H9 (cell line): Measurements from ENCODE around the gene PLXNA4. TPM values are rescaled to one million over a fixed set of nuclear protein-coding genes. Genes with fewer than 3 reads are reported as not detected.

Source experiments
- DNase-seq: peaks from one replicate; pipeline ENCODE4 v3.0.0-alpha.2; 2017
- H2AFZ ChIP-seq: one replicate; pipeline ENCODE4 v1.6.1; 2013; ENCODE audit warnings: mild to moderate bottlenecking, low read length, control low read depth, moderate library complexity
- H2AK5ac ChIP-seq: 2 replicates; pipeline ENCODE4 v1.6.1; 2013; ENCODE audit warnings: low read length, control low read depth, mixed read lengths; ENCODE audit not compliant: insufficient read length
- H2BK120ac ChIP-seq: one replicate; pipeline ENCODE4 v1.6.1; 2013; ENCODE audit warnings: low read depth, mild to moderate bottlenecking, low read length, control low read depth, inconsistent platforms; ENCODE audit not compliant: poor library complexity, severe bottlenecking
- H2BK12ac ChIP-seq: 2 replicates; pipeline ENCODE4 v1.6.1; 2013; ENCODE audit warnings: low read length, control low read depth, mixed read lengths, low read depth; ENCODE audit not compliant: insufficient read length
- H2BK15ac ChIP-seq: 2 replicates; pipeline ENCODE4 v1.6.1; 2013; ENCODE audit warnings: low read depth, low read length, control low read depth
- H2BK20ac ChIP-seq: one replicate; pipeline ENCODE4 v1.6.1; 2013; ENCODE audit warnings: low read depth, mild to moderate bottlenecking, low read length, control low read depth, inconsistent platforms; ENCODE audit not compliant: poor library complexity, severe bottlenecking
- H2BK5ac ChIP-seq: 2 replicates; pipeline ENCODE4 v1.6.1; 2013; ENCODE audit warnings: low read length, control low read depth, mixed read lengths; ENCODE audit not compliant: insufficient read length
- H3K14ac ChIP-seq: 2 replicates; pipeline ENCODE4 v1.6.1; 2013; ENCODE audit warnings: low read length, control low read depth; ENCODE audit not compliant: insufficient read depth
- H3K18ac ChIP-seq: 2 replicates; pipeline ENCODE4 v1.6.1; 2013; ENCODE audit warnings: low read depth, mild to moderate bottlenecking, mixed read lengths, low read length, control low read depth; ENCODE audit not compliant: insufficient read length
- H3K23ac ChIP-seq: 2 replicates; pipeline ENCODE4 v1.6.1; 2013; ENCODE audit warnings: low read length, control low read depth, mixed read lengths, low read depth; ENCODE audit not compliant: insufficient read length
- H3K23me2 ChIP-seq: 2 replicates; pipeline ENCODE4 v1.6.1; 2013; ENCODE audit warnings: low read depth, mild to moderate bottlenecking, mixed read lengths, low read length, control low read depth; ENCODE audit not compliant: insufficient read length, poor library complexity, severe bottlenecking
- H3K27ac ChIP-seq: 2 replicates; pipeline ENCODE4 v1.5.1; 2013; ENCODE audit warnings: low read length, control low read depth, mixed read lengths, low read depth; ENCODE audit not compliant: insufficient read length
- H3K27me3 ChIP-seq: 2 replicates; pipeline ENCODE4 v1.6.1; 2013; ENCODE audit warnings: low read length, control low read depth, inconsistent platforms; ENCODE audit not compliant: insufficient read depth
- H3K4ac ChIP-seq: 2 replicates; pipeline ENCODE4 v1.6.1; 2013; ENCODE audit warnings: low read depth, mild to moderate bottlenecking, control low read depth, inconsistent platforms, low read length, moderate library complexity
- H3K4me1 ChIP-seq: 2 replicates; pipeline ENCODE4 v1.6.1; 2013; ENCODE audit warnings: low read length, control low read depth, inconsistent platforms; ENCODE audit not compliant: insufficient read depth
- H3K4me2 ChIP-seq: 2 replicates; pipeline ENCODE4 v1.6.1; 2013; ENCODE audit warnings: low read length, control low read depth, mixed read lengths; ENCODE audit not compliant: insufficient read length, insufficient read depth
- H3K56ac ChIP-seq: 2 replicates; pipeline ENCODE4 v1.6.1; 2013; ENCODE audit warnings: low read depth, mild to moderate bottlenecking, mixed read lengths, low read length, control low read depth; ENCODE audit not compliant: insufficient read length
- H3K79me1 ChIP-seq: 2 replicates; pipeline ENCODE4 v1.6.1; 2013; ENCODE audit warnings: low read depth, mild to moderate bottlenecking, moderate library complexity, low read length, control low read depth, inconsistent platforms; ENCODE audit not compliant: insufficient read depth, poor library complexity, severe bottlenecking
- H3K79me2 ChIP-seq: 2 replicates; pipeline ENCODE4 v1.6.1; 2013; ENCODE audit warnings: low read length, control low read depth, inconsistent platforms; ENCODE audit not compliant: insufficient read depth
- H3K9ac ChIP-seq: 2 replicates; pipeline ENCODE4 v1.6.1; 2013; ENCODE audit warnings: low read length, control low read depth, mixed read lengths; ENCODE audit not compliant: insufficient read length; ENCODE audit errors: extremely low read depth
- H3K9me3 ChIP-seq: one replicate; pipeline ENCODE4 v1.6.1; 2013; ENCODE audit warnings: low read depth, low read length, inconsistent platforms; ENCODE audit not compliant: control insufficient read depth
- H3T11ph ChIP-seq: one replicate; pipeline ENCODE4 v1.6.1; 2013; ENCODE audit warnings: mild to moderate bottlenecking, low read length, control low read depth, inconsistent platforms
- H4K20me1 ChIP-seq: one replicate; pipeline ENCODE4 v1.6.1; 2013; ENCODE audit not compliant: control insufficient read depth, insufficient read length, insufficient read depth
- H4K5ac ChIP-seq: 2 replicates; pipeline ENCODE4 v1.6.1; 2013; ENCODE audit warnings: low read depth, mild to moderate bottlenecking, mixed read lengths, low read length, control low read depth; ENCODE audit not compliant: insufficient read length
- H4K8ac ChIP-seq: replicated peaks from 2 replicates; pipeline ENCODE4 v1.6.1; 2013; ENCODE audit warnings: low read length, control low read depth, mixed read lengths, low read depth; ENCODE audit not compliant: insufficient read length
- H4K91ac ChIP-seq: 2 replicates; pipeline ENCODE4 v1.6.1; 2013; ENCODE audit warnings: low read depth, mild to moderate bottlenecking, moderate library complexity, mixed read lengths, low read length, control low read depth; ENCODE audit not compliant: insufficient read length
- H3K27ac Mint-ChIP-seq, 3 experiments: 2 replicates in 2 of 3; 3 replicates in 1 of 3; pipeline ENCODE4 v1.8.0; 2020 to 2021; ENCODE audit warnings: mixed read lengths in 3 of 3, mild to moderate bottlenecking in 1 of 3, moderate library complexity in 1 of 3
- H3K27me3 Mint-ChIP-seq: 2 replicates; pipeline ENCODE4 v1.8.0; 2021; ENCODE audit warnings: low read depth, mild to moderate bottlenecking, moderate library complexity, mixed read lengths
- H3K36me3 Mint-ChIP-seq, 3 experiments: 2 replicates in 2 of 3; 3 replicates in 1 of 3; pipeline ENCODE4 v1.8.0; 2020 to 2021; ENCODE audit warnings: low read depth in 3 of 3, mixed read lengths in 3 of 3; ENCODE audit not compliant: insufficient read depth in 1 of 3
- H3K4me1 Mint-ChIP-seq, 2 experiments: 2 replicates each; pipeline ENCODE4 v1.8.0; 2020; ENCODE audit warnings: mixed read lengths in 2 of 2
- H3K4me3 Mint-ChIP-seq, 2 experiments: 2 replicates in 1 of 2; 3 replicates in 1 of 2; pipeline ENCODE4 v1.8.0; 2020 to 2021; ENCODE audit warnings: mild to moderate bottlenecking in 2 of 2, mixed read lengths in 2 of 2, moderate library complexity in 1 of 2
- H3K9me3 Mint-ChIP-seq, 2 experiments: 2 replicates in 1 of 2; 3 replicates in 1 of 2; pipeline ENCODE4 v1.8.0; 2020; ENCODE audit warnings: mild to moderate bottlenecking in 2 of 2, mixed read lengths in 2 of 2, moderate library complexity in 1 of 2
- WGBS: extraction: QIAGEN DNeasy Blood & Tissue Kit; methylation state at CpG from one replicate; pipeline ENCODE4 v1.1.7; 2013; ENCODE audit warnings: missing lambda C conversion rate, low lambda C conversion rate, mixed read lengths; ENCODE audit not compliant: insufficient read length; ENCODE audit errors: extremely low coverage; 5-methylcytosine and 5-hydroxymethylcytosine counted together
- total RNA-seq: library from RNA; stranded (reverse); gene quantifications from 2 replicates; pipeline ENCODE4 v1.2.1, GENCODE V29; 2021
- TF ChIP-seq, protein P1 (sequence below): fragments of 200-600 bp; sonication (generic); conservative IDR thresholded peaks from 3 replicates; pipeline ENCODE4 v1.8.0; 2021; ENCODE audit warnings: antibody characterized with exemption, mild to moderate bottlenecking

Gene PLXNA4
- total RNA-seq, 1 experiment from 2014 or later = 0.35 TPM

DNA sequence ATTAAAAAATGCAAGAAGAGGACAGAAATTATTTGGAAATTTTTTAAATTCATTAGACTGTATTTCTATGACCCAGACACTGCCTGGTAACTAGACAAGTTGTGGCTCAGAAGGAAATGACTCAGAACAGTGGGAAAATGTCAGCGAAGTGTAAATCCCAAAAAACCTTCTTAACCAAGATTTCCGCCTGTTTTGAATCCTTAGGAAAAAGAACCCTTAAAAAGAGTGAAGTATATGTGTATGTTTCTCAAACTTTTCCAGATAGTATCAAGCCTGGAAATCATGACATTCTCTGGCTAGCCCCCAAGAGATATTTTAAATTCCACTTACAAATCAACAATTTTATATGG, 42.7 kb upstream of the PLXNA4 start:
- peaks cover 0 to 2% (median 0%) of the 10 kb centered on the region in 3 experiments; a peak in 2 of 7 replicates for H3K36me3 Mint-ChIP-seq
- Histone ChIP-seq H3K9ac (no peak overlapping the region), H2BK12ac (no peak overlapping the region), H3K4me1 (peaks cover 8% of the 10 kb centered on the region; the same call in 1 of the 2 replicates), H3K27me3 (no peaks in the 10 kb centered on the region), H3K56ac (no peak overlapping the region), H3K4me2 (no peak overlapping the region), H3K4ac (no peak overlapping the region), H2BK15ac (no peak overlapping the region), H3K79me1 (no peaks in the 10 kb centered on the region), H3K14ac (no peak overlapping the region), H4K8ac (no peak overlapping the region), H4K5ac (no peak overlapping the region), H3K27ac (no peak overlapping the region), H2AFZ (no peak overlapping the region), H2AK5ac (no peak overlapping the region), H4K20me1 (no peaks in the 10 kb centered on the region), H2BK120ac (no peak overlapping the region), H3K23me2 (peaks cover 10% of the 10 kb centered on the region), H2BK5ac (no peak overlapping the region), H3K23ac (no peak overlapping the region), H2BK20ac (no peak overlapping the region), H3K18ac (no peak overlapping the region), H3T11ph (no peak overlapping the region), H4K91ac (no peak overlapping the region), H3K79me2 (no peaks in the 10 kb centered on the region; the same call in 1 of the 2 replicates), H3K9me3 (no peaks in the 10 kb centered on the region)
- DNase-seq = no peak
- peaks cover 17 to 30% of the 10 kb centered on the region in 2 experiments for H3K4me1 Mint-ChIP-seq
- peaks cover 13% of the 10 kb centered on the region for H3K27me3 Mint-ChIP-seq
- no CpG with 5 or more reads among the region's 2 CpGs for WGBS
- TF ChIP-seq, protein P1, sequence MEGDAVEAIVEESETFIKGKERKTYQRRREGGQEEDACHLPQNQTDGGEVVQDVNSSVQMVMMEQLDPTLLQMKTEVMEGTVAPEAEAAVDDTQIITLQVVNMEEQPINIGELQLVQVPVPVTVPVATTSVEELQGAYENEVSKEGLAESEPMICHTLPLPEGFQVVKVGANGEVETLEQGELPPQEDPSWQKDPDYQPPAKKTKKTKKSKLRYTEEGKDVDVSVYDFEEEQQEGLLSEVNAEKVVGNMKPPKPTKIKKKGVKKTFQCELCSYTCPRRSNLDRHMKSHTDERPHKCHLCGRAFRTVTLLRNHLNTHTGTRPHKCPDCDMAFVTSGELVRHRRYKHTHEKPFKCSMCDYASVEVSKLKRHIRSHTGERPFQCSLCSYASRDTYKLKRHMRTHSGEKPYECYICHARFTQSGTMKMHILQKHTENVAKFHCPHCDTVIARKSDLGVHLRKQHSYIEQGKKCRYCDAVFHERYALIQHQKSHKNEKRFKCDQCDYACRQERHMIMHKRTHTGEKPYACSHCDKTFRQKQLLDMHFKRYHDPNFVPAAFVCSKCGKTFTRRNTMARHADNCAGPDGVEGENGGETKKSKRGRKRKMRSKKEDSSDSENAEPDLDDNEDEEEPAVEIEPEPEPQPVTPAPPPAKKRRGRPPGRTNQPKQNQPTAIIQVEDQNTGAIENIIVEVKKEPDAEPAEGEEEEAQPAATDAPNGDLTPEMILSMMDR = no peak
- H3K9me3 Mint-ChIP-seq = no peaks in the 10 kb centered on the region; a peak in 2 of 5 replicates
- H3K27ac Mint-ChIP-seq = no peak overlapping the region
- H3K4me3 Mint-ChIP-seq = no peak overlapping the region
